NCI-H82 (cell line): ENCODE measurements around the gene AQP5.

Source experiments
- DNase-seq: peaks from one replicate; lab custom pipeline; 2025; lab: John Stamatoyannopoulos, UW

The AQP5 gene

DNA sequence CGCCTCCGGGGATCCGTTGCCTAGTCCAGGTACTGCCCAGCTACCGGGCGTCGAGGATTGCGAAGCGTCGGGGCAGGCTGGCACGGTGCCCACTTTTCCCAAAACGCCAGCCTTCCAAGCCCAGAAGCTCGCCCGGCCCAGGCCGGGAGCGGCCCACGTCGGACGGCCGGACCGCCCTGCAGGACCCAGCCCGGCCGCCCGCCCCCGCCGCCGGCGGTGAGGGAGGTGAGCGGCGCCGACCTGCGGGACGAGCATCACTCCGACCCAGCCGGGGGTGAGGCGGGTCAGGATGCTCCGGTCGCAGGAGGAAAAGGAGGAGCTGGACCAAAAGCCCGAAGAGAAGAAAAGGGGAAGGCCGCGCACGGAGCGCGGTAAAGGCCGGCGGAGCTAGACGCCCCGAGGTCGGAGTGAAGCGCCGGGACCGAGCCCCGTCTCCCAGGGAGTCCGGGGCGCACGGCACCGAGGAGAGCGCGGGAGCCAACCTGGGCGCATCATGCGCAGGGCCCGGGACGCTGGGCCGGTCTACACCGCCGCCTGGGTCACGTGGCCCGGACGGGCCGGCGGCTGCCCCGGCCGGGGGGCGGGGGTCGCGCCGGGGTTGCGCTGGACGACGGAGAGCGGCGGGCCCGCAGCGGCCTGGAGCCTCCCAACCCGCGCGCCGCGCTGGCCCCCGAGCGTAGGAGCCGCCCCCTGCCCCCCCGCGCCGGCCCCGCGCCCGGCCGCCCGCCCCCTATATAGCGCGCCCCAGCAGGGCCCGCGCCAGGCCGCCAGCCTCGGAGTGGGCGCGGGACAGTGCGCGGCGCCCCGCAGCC, at the start of gene AQP5:
Gene AQP5, plus strand, starts transcription at position 762 of the 812 bp plus-strand sequence. CDS start 146 bp downstream, outside the sequence.
- no peak for DNase-seq

DNA sequence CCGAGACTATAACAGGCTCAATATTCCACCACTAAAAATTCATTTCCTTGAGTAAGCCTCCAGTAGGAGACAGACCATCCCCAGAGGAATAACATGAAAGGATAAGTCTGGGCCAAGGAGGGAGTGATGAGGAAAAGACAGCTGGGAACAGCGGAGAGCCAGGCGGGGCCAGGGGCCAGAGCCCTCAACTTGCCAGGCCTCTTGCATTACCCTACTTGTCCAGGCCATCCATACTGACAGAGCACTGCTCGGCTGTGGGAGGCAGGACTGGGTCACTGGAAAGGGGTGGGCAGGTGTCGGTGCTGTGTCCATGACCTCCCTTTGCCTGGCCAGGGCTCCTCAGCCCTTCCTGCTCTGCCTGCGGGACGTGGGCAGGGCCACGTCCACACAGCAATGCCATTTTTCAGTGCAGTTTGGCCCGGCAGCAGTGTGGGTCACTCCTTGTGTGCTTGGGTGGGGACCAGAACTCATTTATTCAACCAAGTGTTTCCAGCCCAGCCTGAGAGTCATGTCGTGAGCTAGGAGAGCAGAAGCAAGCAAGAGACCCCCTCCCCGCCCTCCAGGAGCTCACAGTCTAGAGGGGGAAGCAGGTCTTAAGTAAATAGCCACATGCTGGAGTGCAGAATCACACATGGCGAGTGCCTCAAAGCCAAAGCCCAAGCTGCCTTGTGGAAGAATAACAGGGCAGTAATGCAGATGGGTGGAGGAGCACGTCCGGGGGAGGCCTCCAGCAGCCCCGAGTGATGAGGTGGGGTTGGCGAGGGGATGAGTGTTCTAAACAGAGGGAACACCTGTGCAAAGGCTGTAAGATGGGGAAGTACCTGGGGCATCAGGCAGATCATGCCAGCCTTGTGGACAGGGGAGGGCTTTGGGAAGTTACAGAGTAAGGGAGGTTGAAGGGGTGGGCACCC, 49.1 kb upstream of the AQP5 start:
- DNase-seq = no peak

DNA sequence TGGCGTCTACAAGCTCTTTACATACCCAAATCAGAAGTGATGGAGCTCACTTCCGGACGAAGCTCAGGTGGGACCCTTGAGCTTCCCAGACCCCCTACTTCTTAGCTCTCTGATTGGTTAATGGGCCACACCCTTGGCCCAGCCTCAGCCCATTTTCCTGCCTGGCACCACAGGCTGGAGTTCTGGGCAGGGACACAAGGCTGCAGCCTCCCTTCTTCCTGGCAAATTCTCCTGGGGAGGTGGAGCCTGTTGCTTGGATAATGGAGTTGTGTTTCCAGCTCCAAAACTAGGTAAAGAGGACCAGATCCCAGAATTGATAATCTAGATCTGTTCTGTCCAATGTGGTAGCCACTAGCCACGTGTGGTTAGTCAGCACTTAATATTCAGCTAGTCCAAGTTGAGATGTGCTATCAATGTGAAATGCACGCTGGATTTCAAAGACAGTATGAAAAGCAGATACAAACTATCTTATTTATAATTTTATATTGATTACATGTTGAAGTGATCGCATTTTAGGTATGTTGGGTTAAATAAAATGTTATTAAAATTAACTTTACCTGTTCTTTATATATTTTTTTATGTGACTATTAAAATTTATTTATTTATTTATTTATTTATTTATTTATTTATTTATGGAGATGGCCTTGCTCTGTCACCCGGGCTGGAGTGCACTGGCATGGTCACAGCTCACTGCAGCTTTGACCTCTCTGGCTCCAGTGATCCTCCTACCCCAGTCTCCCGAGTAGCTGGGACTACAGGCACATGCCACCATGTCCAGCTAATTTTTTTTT, 45.3 kb upstream of the AQP5 start:
- no peak for DNase-seq

DNA sequence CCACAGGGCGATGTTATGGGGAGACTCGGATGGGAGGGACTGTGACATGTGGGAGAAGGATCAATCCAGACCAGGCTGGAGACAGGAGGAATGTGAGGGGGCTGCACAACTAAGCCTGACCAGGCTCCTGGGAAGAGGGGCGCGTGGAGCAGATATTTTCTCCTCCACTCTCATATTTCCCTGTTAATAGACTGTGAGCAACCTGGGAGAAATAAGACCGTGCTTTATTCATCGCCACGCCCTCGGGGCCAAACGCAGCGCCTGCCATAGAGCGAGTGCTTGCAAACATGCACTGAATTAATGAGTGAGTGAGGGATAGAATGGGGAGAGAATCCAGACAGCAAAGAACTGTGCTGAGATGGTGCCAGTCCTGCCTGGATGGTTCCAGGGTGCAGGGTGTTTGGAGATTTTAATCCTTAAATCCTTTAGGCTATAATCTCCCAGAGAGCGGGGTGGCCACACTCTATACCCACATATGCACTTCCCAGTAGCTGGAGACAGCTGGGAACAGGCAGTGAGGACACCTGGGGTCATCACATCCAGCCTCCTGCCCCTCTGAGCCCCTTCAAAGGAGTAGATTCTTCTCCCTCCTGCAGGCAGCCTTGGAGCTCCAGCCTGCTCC, 44.4 kb upstream of the AQP5 start:
- DNase-seq = peak; percentile 96

DNA sequence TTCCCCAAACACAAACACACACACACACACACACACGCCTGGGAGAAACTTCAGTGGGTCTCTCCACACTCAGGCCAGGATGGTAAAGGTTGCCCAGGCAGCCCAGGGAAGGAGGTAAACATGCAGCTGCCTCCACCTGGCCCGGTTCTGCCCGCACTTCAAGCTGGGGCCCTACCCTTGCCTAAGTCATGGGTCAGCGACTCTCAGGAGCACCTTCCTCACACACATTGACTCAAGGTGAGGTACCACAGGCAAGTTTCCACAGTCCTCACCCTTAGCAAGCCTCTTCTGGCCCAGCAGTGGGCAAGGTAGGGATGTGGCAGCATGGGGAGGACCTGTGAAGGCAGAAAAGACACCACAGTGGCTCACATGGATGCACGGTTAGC, 43.9 kb upstream of the AQP5 start:
- DNase-seq = no peak

DNA sequence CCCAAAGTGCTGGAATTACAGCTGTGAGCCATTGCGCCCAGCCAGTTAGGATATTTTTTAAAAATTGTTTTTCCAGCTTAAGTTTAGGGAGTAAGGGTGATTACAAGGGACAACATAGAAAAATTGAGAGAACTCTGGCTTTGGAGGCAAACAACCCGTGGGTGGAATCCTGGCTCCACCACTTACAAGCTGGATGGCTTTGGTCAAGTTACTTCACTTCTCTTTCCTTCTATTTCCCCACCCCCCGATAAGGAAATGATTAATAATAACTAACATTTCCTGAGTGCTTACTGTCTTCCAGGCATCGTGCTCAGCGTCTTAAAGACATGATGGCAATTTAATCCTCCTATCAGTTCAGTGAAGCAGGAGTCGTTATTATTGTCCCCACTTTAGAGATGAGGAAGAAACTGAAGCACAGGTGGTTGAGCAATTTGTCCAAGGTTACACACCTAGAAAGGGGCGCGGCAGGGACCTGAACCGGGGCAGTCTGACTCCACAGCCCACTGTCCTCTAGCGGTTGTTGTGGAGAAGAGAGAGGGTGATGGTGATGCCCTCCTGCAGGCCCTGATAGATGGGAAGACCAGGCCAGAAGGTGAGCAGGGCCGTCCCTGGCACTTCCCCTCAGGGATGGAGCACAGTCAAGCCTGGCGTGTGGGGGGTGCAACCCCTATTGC, 41.3 kb upstream of the AQP5 start:
- no peak for DNase-seq

DNA sequence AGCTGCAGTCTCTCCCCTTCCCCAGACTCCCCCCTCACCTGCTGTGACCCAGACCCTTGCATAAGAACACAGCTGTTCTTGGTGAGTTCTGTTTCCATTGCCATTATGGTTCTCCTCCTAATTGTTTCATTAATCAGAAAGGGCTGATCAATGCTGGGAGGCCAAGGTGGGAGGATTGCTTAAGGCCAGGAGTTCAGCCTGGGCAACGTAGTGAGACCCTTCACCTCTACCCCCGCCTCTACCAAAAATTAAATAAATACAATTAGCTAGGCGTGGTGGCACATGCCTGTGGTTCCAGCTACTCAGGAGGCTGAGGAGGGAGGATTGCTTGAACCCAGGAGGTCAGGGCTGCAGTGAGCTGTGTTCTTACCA, 40.8 kb upstream of the AQP5 start:
- DNase-seq = no peak

DNA sequence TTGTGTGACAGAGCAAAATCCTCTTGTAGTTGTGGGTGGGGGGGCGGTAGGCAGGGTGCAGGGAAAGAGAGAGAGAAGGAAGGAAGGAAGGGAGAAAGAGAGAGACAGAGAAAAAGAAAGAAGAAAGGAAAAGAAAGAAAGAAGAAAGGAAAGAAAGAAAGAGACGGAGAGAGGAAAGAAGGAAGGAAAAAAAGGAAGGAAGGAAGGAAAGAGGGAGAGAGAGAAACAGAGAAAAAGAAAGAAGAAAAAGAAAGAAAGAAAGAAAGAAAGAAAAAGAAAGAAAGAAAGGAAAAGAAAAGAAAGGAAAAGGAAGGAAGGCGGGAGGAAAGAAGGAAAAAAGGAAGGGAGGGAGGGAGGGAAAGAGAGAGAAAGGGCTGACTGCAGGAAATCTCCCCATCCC, 40.4 kb upstream of the AQP5 start:
- no peak for DNase-seq

DNA sequence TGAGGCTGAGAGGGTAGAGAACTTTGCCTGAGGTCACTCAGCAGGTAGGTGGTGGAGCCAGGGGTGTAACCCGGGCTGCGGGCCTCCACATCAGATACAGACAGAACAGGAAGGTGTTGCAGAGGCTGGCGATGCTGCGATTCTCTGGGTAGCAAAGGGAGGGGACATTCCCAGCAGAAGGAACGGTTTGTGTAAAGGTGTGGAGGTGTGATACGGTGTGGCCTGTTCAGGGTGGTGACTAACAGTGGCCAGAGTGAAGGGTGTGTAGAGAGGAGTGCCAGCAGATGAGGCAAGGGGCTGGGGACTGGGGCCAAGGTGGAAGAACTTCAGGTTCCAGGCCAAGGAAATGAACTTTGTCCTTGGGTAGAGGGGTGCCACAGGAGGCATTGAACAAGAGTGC, 39.7 kb upstream of the AQP5 start:
- no peak for DNase-seq

DNA sequence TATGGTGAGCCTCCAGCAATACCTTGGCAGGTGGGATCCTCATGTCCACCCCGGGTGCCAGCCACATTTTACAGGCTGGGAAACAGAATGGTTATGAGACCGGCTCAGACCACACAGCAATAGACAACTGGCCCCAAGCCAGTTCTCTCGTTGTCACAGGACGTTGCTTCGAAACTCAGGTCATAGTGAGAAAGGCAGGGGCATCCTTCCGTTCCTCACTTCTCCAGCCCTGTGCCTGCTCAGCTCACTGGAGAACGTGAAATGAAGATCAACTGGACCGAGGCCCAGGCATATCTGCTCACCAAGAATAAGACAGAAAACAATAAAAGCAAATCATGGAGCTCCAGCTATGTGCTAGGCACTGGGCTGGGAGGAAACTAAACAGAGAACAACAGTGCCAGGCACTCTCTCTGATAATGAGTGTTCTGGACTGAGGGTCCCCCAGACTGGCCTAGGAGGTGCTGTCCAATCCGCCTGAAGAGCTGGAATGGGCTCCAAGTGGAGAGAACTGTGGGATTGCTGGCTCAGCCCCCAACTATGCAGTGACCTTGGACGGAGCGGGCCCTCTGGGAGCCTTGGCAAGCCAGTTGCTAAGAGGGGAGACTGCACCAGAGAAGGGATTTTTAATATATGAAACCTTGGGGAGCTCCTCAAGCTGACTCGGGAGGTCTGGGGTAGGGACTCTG, 39.2 kb upstream of the AQP5 start:
- no peak for DNase-seq

DNA sequence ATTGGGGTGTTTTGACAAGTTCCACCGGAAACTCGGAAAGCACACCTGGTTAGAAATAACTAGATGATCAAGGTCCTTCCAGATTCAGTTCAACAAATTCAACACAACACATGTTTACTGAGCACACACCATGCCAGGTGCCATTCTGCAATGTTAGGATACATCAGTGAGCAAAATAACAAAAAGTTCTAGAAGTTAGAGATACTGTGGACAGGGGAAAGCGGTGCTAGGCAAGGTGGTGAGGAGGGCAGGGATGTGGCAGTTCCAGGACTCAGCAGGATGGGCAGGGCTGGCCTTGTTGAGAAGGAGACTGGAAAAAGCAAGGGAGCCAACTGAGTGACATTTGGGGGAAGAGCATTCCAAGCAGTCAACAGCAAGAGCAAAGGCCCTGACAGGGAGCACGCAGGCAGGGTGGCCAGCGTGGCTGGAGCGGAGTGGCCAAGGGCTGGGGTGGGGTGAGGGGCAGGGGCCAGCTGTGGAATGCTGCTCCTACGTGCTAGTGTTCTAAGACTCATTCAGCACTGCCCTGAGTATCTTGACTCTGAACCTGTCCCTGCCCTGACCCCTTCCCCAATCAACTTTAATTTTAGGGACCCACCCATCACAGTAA, 38.5 kb upstream of the AQP5 start:
- no peak for DNase-seq

DNA sequence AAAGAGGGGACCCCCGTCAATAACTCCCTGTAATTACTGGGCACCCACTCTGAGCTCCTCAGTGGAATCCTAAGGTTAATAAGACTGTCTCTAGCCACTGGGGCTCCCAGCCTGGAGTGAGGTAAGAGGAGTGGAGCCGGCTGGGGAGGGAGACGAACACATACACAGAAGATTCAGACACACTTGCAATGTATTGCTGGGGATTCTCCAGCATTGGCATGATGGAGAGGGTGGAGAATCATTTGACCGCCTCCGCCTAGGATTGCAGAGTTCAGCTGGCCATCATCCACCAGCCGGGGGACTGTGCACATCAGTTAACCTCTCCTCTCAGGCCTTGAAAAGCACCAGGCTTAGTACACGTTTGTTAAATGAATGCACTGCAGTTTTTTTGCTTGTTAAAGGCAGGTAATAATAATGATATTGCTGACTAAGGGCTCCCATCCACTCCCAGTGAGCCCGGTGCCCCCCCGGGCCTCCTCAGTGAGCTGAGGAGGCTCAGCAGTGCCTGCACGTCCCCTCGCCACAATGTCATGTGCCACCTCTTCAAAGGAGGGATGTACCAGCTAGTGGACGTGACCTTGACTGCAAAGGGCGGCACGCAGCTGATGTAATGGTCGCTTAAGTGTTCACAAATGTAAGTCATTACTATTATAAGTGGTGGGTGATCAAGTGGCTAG, 37.7 kb upstream of the AQP5 start:
- no peak for DNase-seq

DNA sequence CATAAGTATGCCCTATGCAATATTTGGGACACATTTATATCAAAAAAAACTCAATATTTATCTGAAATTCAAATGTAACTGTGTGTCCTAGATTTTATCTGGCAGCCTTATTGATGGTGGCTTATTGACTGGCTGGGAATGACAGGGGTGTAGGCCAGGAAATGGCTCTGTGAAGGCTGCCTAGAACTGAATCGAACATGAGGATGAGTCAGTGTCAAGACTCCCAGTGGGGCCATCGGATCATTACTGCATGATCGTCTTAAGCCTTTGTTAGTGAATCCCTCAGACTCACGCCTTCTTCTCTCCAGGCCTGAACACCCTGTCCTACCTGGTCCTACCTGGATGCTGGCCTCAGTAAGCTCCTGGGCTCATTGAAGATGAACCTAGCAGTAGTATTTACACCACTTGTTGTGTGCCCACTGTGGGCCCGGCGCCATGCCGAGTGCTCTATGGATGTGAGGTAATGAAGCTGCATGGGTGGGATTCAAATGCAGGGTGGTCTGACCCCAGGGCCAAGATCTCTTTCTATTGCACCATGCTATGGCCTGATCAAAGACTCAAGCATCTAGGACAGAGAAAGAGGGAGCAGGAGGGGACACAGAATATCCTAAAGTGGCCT, 36.9 kb upstream of the AQP5 start:
- DNase-seq = no peak

DNA sequence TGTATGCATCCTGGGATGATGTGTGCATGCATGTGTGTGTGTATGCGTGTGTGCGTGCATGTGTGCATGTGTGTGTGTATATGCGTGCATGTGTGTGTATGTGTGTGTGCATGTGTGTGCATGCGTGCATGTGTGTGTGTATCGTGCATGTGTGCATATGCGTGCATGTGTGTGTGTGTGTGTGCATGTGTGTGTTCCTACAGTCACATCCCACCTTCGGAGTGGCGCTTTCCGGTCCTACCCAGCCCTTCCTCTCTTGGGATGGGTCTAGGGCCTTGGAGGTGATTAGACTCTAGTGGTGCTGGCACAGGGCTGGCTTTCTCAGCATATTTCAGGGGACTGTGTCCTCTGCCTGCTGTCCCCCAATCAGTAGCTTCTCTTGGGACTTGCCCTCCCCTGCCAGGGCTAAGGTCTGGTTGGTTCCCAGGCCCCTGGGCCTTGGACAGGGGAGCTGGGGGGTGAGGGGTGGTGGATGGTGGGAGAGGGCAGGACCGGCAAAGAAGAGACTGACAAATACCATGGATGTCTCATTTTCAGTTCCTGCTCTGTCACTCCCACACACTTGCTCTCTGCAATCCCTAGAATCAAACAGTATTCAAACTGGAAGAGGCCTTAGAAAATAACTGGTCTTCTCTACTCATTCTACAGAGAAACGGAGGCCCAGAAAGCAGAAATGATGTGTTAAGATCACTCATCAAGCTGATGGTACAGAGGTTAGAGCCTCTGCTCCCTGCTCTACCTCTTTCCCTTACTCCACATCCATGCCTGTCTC, 36.1 kb upstream of the AQP5 start:
- no peak for DNase-seq

DNA sequence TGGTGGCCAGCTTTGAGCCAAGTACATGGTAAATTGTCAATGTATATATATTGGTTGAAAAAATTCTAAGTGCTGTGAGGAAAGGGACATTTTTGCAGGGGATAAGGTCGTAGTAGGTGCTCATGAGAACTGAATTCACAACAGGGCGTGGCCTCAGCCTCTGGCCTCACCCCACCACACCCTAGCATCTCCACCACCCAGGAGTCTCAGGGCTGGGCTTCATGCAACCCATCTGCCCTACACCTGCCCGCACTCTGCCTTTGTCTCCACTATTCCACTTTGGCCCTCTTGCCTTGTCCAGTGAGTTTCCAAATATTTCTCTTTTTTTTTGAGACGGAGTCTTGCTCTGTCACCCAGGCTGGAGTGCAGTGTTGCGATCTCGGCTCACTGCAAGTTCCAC, 33.2 kb upstream of the AQP5 start:
- no peak for DNase-seq

DNA sequence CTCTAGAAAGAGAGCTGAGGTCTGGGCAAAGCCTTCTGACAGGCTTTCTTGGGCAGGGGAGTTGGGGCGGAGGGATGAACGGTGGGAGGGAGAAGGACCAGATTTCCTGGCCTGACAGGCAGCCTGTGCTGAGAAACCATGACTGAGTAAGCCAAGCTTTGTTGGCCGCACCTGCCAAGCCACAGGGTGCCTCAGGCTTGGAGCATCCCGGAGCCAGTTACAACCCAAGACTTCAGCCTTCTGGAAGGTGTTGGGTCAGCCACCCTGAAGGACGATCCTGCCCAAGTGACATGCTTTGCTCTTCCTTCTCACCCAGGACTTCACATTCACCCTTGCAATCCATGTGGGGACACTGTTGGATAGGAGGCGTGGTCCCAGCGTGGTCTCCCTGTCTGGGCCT, 32.1 kb upstream of the AQP5 start:
- DNase-seq = no peak

DNA sequence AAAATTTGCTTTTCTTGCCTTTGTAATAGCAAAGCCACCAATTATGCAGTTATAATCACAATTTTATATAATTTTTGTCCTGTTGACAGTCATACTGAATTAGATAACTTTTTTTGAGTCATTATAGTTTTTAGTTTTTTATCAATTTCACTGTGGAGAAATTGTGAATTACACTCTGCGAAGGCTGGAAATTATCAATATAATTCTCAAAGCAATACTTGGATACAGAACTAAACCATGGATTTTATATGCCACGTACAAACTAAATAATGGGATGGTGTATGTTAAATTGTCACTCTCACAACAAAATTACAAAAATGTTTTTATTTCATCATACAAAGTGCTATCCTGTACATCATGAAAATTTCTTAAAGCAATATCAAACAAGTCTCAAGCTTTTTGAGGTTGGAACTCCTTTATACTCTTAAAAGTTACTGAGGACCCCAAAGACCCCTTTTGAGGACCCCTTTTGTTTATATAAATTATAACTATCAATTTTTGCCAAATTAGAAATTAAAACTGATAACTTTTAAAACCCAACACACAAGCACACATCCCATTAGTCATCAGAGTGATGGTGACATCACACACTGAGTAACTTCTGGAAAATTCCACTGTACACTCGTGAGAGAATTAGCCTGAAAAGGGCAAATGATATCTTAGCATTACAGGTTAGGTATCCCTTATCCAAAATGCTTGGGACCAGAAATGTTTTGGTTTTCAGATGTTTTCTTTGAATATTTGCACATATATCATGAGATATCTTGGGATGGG, 31.0 kb upstream of the AQP5 start:
- no peak for DNase-seq

DNA sequence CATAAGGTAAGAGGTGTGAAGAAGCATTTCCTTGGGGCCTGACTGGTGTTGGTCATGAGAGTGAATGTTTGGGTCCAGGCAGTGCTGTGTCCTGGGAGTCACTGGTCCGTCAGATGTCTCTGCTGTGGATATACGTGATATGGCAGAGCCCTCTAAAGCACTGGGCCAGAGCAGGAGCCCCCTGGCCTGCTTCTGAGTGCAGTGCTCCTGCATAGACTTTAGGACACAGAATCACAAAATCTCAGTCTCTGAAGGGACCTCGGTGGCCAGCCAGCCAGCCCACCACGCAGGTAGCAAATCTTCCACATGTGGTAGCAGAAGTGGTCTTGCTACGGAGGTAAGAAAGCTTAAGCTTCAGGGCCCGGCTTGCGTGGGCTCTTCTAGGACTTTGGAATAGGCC, 29.6 kb upstream of the AQP5 start:
- no peak for DNase-seq
